PFSK-1 (cell line): ENCODE results near the gene GMEB2.

Experiments used
- FOXP2 ChIP-seq: optimal IDR thresholded peaks from 2 replicates; pipeline ENCODE3; 2011; ENCODE audit warnings: borderline replicate concordance, control low read depth, inconsistent platforms; ENCODE audit not compliant: insufficient read depth; ENCODE audit errors: extremely low read length, extremely low read depth
- POLR2AphosphoS5 ChIP-seq: IDR thresholded peaks from 2 replicates; pipeline ENCODE4 v1.6.1; 2012; ENCODE audit warnings: low read depth, mild to moderate bottlenecking, control low read depth, low read length, moderate library complexity
- REST ChIP-seq, 2 experiments: IDR thresholded peaks; 2 replicates each; pipeline versions ENCODE4 v1.6.1 to v1.8.0; 2011 to 2012; ENCODE audit warnings: low read depth in 2 of 2, low read length in 2 of 2, control low read depth in 1 of 2, inconsistent platforms in 1 of 2, mild to moderate bottlenecking in 1 of 2, moderate library complexity in 1 of 2; ENCODE audit not compliant: insufficient read depth in 1 of 2
- SIN3A ChIP-seq: IDR thresholded peaks from 2 replicates; pipeline ENCODE4 v1.6.1; 2012; ENCODE audit warnings: mild to moderate bottlenecking, low read length, moderate library complexity, borderline replicate concordance; ENCODE audit not compliant: insufficient read depth
- TAF1 ChIP-seq: IDR thresholded peaks from 2 replicates; pipeline ENCODE4 v1.6.1; 2012; ENCODE audit warnings: low read length, control low read depth, borderline replicate concordance; ENCODE audit not compliant: insufficient read depth

The GMEB2 gene

GRCh38 chr20:63555661-63556381 is 71.1 kb downstream of the GMEB2 start:
- TF ChIP-seq TAF1 (no peak), POLR2AphosphoS5 (no peak), FOXP2 (no peak), SIN3A (no peak), REST (IDR thresholded peaks at IDR 0.05; ENCODE audit: insufficient read depth in 1 of 2, low read depth in 2 of 2, low read length in 2 of 2) (no peak)

- TF ChIP-seq POLR2AphosphoS5 (no peak), REST (IDR thresholded peaks at IDR 0.05; ENCODE audit: insufficient read depth in 1 of 2, low read depth in 2 of 2, low read length in 2 of 2) (no peak), TAF1 (no peak), FOXP2 (no peak), SIN3A (no peak)
These were observed 72.3 kb downstream of the GMEB2 start for GRCh38 chr20:63554361-63555278.

- TF ChIP-seq TAF1 (no peak), POLR2AphosphoS5 (no peak), SIN3A (no peak), FOXP2 (no peak), REST (IDR thresholded peaks at IDR 0.05; ENCODE audit: insufficient read depth in 1 of 2, low read depth in 2 of 2, low read length in 2 of 2) (no peak)
These were observed 73.0 kb downstream of the GMEB2 start, which contains the start of gene FNDC11 for GRCh38 chr20:63553933-63554290. Gene FNDC11 (plus strand): TSS chr20:63554159. CDS start chr20:63555664, 1,505 bp downstream.

- TF ChIP-seq TAF1 (no peak), REST (IDR thresholded peaks at IDR 0.05; ENCODE audit: insufficient read depth in 1 of 2, low read depth in 2 of 2, low read length in 2 of 2) (no peak), FOXP2 (no peak), SIN3A (no peak), POLR2AphosphoS5 (no peak)
These were observed 73.5 kb downstream of the GMEB2 start for GRCh38 chr20:63553251-63553932.
